ENCODE results near the gene SCLY.

SCLY gene

GRCh38 chr2:238042849-238043584, 17.8 kb upstream of the SCLY start:
- no peak for TF ChIP-seq MAX (IDR thresholded peaks at IDR 0.05)
- no peak for TF ChIP-seq EP300 (IDR thresholded peaks at IDR 0.05; ENCODE audit: borderline replicate concordance)
- no peak for TF ChIP-seq FOXM1 (IDR thresholded peaks at IDR 0.05; ENCODE audit: borderline replicate concordance, low read depth)
- no peak for TF ChIP-seq TEAD4 (IDR thresholded peaks at IDR 0.05)
- TF ChIP-seq EGR1 (IDR thresholded peaks at IDR 0.05): no peak
- no peak for TF ChIP-seq CREB1 (IDR thresholded peaks at IDR 0.05; ENCODE audit: low read depth)
- no peak for TF ChIP-seq RAD21 (IDR thresholded peaks at IDR 0.05; ENCODE audit: low read depth)
- TF ChIP-seq ZBTB7A (IDR thresholded peaks at IDR 0.05; ENCODE audit: low read depth): no peak
- no peak for TF ChIP-seq YY1 (IDR thresholded peaks at IDR 0.05; ENCODE audit: low read depth)
- TF ChIP-seq, protein P1, sequence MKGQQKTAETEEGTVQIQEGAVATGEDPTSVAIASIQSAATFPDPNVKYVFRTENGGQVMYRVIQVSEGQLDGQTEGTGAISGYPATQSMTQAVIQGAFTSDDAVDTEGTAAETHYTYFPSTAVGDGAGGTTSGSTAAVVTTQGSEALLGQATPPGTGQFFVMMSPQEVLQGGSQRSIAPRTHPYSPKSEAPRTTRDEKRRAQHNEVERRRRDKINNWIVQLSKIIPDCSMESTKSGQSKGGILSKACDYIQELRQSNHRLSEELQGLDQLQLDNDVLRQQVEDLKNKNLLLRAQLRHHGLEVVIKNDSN (IDR thresholded peaks at IDR 0.05): no peak
- no peak for TF ChIP-seq REST (IDR thresholded peaks at IDR 0.05; ENCODE audit: low read depth)
- TF ChIP-seq CEBPB (IDR thresholded peaks at IDR 0.05): no peak
- no peak for TF ChIP-seq TCF12 (IDR thresholded peaks at IDR 0.05; ENCODE audit: low read depth)
- no peak for TF ChIP-seq TAF1 (IDR thresholded peaks at IDR 0.05; ENCODE audit: low read depth)
- no peak for TF ChIP-seq NFIC (IDR thresholded peaks at IDR 0.05)

GRCh38 chr2:238043851-238044250, 16.9 kb upstream of the SCLY start:
- no peak for TF ChIP-seq ZBTB7A (IDR thresholded peaks at IDR 0.05; ENCODE audit: low read depth)
- TF ChIP-seq TCF12 (IDR thresholded peaks at IDR 0.05; ENCODE audit: low read depth): no peak
- TF ChIP-seq YY1 (IDR thresholded peaks at IDR 0.05; ENCODE audit: low read depth): no peak
- no peak for TF ChIP-seq RAD21 (IDR thresholded peaks at IDR 0.05; ENCODE audit: low read depth)
- TF ChIP-seq NFIC (IDR thresholded peaks at IDR 0.05): no peak
- TF ChIP-seq EGR1 (IDR thresholded peaks at IDR 0.05): no peak
- no peak for TF ChIP-seq REST (IDR thresholded peaks at IDR 0.05; ENCODE audit: low read depth)
- no peak for TF ChIP-seq MAX (IDR thresholded peaks at IDR 0.05)
- no peak for TF ChIP-seq TEAD4 (IDR thresholded peaks at IDR 0.05)
- no peak for TF ChIP-seq CEBPB (IDR thresholded peaks at IDR 0.05)
- TF ChIP-seq, protein P1 (IDR thresholded peaks at IDR 0.05): no peak

- no peak for TF ChIP-seq MAX (IDR thresholded peaks at IDR 0.05)
- no peak for TF ChIP-seq REST (IDR thresholded peaks at IDR 0.05; ENCODE audit: low read depth)
- no peak for TF ChIP-seq FOXM1 (IDR thresholded peaks at IDR 0.05; ENCODE audit: borderline replicate concordance, low read depth)
- TF ChIP-seq YY1 (IDR thresholded peaks at IDR 0.05; ENCODE audit: low read depth): no peak
- TF ChIP-seq, protein P1 (IDR thresholded peaks at IDR 0.05): no peak
- TF ChIP-seq TEAD4 (IDR thresholded peaks at IDR 0.05): no peak
- TF ChIP-seq EGR1 (IDR thresholded peaks at IDR 0.05): no peak
Observed at GRCh38 chr2:238045575-238045974, 15.2 kb upstream of the SCLY start.

DNA sequence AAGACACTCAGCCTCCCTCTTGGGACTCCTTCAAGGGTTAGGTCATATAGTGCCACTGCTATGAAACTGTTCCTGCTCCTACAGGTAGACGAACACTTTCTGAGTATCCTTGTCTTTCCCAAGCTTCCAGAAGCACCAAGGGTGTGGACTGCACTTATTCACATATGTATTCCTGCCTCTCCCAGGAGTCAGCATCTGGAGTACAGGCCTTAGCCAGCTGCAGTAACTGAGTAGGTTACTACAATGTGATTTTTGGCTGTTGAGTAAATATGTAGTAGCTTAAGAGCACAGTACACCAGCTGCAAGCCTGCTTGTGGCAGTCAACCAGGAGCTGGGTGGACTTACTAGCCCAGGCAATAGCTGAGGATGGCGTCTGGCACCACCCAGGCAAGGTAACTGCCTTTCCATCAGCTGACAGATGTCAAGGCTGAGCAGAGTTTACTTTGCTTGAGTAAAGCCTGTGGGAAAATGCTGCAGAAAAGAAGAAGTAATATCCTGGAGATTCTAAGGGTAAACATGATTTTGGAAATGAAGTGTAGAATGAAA, 14.0 kb upstream of the SCLY start:
- no peak for TF ChIP-seq CREB1 (IDR thresholded peaks at IDR 0.05; ENCODE audit: low read depth)
- TF ChIP-seq, protein P1 (IDR thresholded peaks at IDR 0.05): no peak
- no peak for TF ChIP-seq EP300 (IDR thresholded peaks at IDR 0.05; ENCODE audit: borderline replicate concordance)
- TF ChIP-seq TCF12 (IDR thresholded peaks at IDR 0.05; ENCODE audit: low read depth): no peak
- TF ChIP-seq NFIC (IDR thresholded peaks at IDR 0.05): no peak
- TF ChIP-seq TEAD4 (IDR thresholded peaks at IDR 0.05): no peak
- no peak for TF ChIP-seq TAF1 (IDR thresholded peaks at IDR 0.05; ENCODE audit: low read depth)
- TF ChIP-seq ZBTB7A (IDR thresholded peaks at IDR 0.05; ENCODE audit: low read depth): no peak
- no peak for TF ChIP-seq EGR1 (IDR thresholded peaks at IDR 0.05)
- TF ChIP-seq RAD21 (IDR thresholded peaks at IDR 0.05; ENCODE audit: low read depth): no peak
- TF ChIP-seq CEBPB (IDR thresholded peaks at IDR 0.05): no peak
- no peak for TF ChIP-seq FOXM1 (IDR thresholded peaks at IDR 0.05; ENCODE audit: borderline replicate concordance, low read depth)
- no peak for TF ChIP-seq REST (IDR thresholded peaks at IDR 0.05; ENCODE audit: low read depth)
- no peak for TF ChIP-seq YY1 (IDR thresholded peaks at IDR 0.05; ENCODE audit: low read depth)
- no peak for TF ChIP-seq MAX (IDR thresholded peaks at IDR 0.05)
